GM12878 (cell line): ENCODE data around the gene TEKT2. TPM values are rescaled to one million over a fixed set of nuclear protein-coding genes. Genes with fewer than 3 reads are reported as not detected.

ENCODE experiments used
- ATAC-seq: fragments of 200-7000 bp; cut with Tn5 transposase; 3 replicates; pipeline ENCODE4 v1.9.1; 2020; ENCODE audit warnings: mild to moderate bottlenecking, moderate library complexity
- BruUV-seq: library from RNA; stranded (reverse); fragments of 400-500 nt; replicated peaks from 2 replicates; lab custom pipeline; 2021; lab: Mats Ljungman, UMichigan
- CTCF ChIA-PET: fragments of 300-600 bp; sonication (Branson Sonifier 250); formaldehyde crosslinking; extraction: SDS; loops from one replicate; lab custom pipeline; 2021; ENCODE audit warnings: inconsistent platforms; lab: Yijun Ruan, JAX
- POLR2A ChIA-PET: fragments of 350-600 bp; formaldehyde crosslinking; extraction: SDS; loops from one replicate; lab custom pipeline; 2021; ENCODE audit warnings: inconsistent platforms; lab: Charles Lee
- RAD21 ChIA-PET: fragments of 300-600 bp; sonication (Branson Sonifier 250); formaldehyde crosslinking; loops from one replicate; lab custom pipeline; 2023; ENCODE audit warnings: antibody characterized with exemption; ENCODE audit not compliant: unreplicated experiment; lab: Charles Lee
- SMC1A ChIA-PET: fragments of 300-600 bp; sonication (Branson Sonifier 250); formaldehyde crosslinking; loops from one replicate; lab custom pipeline; 2023; ENCODE audit not compliant: unreplicated experiment, uncharacterized antibody; lab: Charles Lee
- DNase-seq: peaks from one replicate; pipeline ENCODE4 v3.0.0-alpha.2; 2011; ENCODE audit warnings: low read depth, low spot score
- FAIRE-seq: peaks from 3 replicates; lab custom pipeline; 2011; peaks lifted over from hg19 to GRCh38; lab: Jason Lieb, UNC
- H2AFZ ChIP-seq: 2 replicates; pipeline ENCODE4 v1.6.0; 2011; ENCODE audit warnings: low read depth, low read length, control low read depth; ENCODE audit not compliant: control insufficient read depth
- H3K27ac ChIP-seq: 2 replicates; pipeline ENCODE4 v1.5.1; 2011; ENCODE audit warnings: control low read depth; ENCODE audit not compliant: control insufficient read depth, insufficient read depth
- H3K27me3 ChIP-seq, 2 experiments: replicated peaks in 1 of 2; 2 replicates each; pipeline versions ENCODE4 v1.6.0 to v1.6.1; 2011; ENCODE audit warnings: low read length in 1 of 2; ENCODE audit not compliant: control insufficient read depth in 2 of 2, insufficient read depth in 2 of 2
- H3K36me3 ChIP-seq, 2 experiments: 2 replicates each; pipeline ENCODE4 v1.5.1; 2011; ENCODE audit warnings: low read length in 1 of 2; ENCODE audit not compliant: control insufficient read depth in 2 of 2, insufficient read depth in 2 of 2
- H3K4me1 ChIP-seq: 2 replicates; pipeline ENCODE4 v1.6.1; 2011; ENCODE audit warnings: mild to moderate bottlenecking, low read length, moderate library complexity, mixed read lengths; ENCODE audit not compliant: control insufficient read depth, insufficient read depth
- H3K4me2 ChIP-seq: 2 replicates; pipeline ENCODE4 v1.6.0; 2011; ENCODE audit warnings: control low read depth; ENCODE audit not compliant: control insufficient read depth, insufficient read depth
- H3K4me3 ChIP-seq: fragments of 200-600 bp; sonication (generic); 2 replicates; pipeline ENCODE4 v1.5.1; 2016
- H3K79me2 ChIP-seq: 2 replicates; pipeline ENCODE4 v1.6.0; 2011; ENCODE audit warnings: low read length; ENCODE audit not compliant: control insufficient read depth, insufficient read depth
- H3K9ac ChIP-seq: 2 replicates; pipeline ENCODE4 v1.8.0; 2011; ENCODE audit warnings: low read length, control low read depth, mixed read lengths; ENCODE audit not compliant: control insufficient read depth, insufficient read depth
- H3K9me3 ChIP-seq: replicated peaks from 3 replicates; pipeline ENCODE4 v1.5.1; 2011; ENCODE audit warnings: mild to moderate bottlenecking, low read length; ENCODE audit not compliant: control insufficient read depth, insufficient read depth
- H4K20me1 ChIP-seq: 2 replicates; pipeline ENCODE4 v1.6.0; 2011; ENCODE audit not compliant: control insufficient read depth, insufficient read depth
- ELK1 ChIP-seq: IDR thresholded peaks from 2 replicates; pipeline ENCODE4 v1.6.1; 2012; ENCODE audit warnings: low read depth, low read length, improper control_type of control experiment
- PML ChIP-seq: IDR thresholded peaks from 2 replicates; pipeline ENCODE4 v1.6.1; 2012; ENCODE audit warnings: low read length, inconsistent platforms
- PRDM15 ChIP-seq: fragments of 450-650 bp; formaldehyde crosslinking; IDR thresholded peaks from 2 replicates; pipeline ENCODE4 v1.4.0; 2020; ENCODE audit warnings: mild to moderate bottlenecking, moderate library complexity
- RAD51 ChIP-seq: fragments of 450-650 bp; IDR thresholded peaks from 2 replicates; pipeline ENCODE4 v1.6.1; 2016; ENCODE audit warnings: moderate library complexity, mild to moderate bottlenecking, inconsistent platforms
- REST ChIP-seq: IDR thresholded peaks from 2 replicates; pipeline ENCODE4 v1.6.1; 2012; ENCODE audit warnings: mild to moderate bottlenecking, low read depth, low read length
- SIX5 ChIP-seq: IDR thresholded peaks from 2 replicates; pipeline ENCODE4 v1.6.1; 2011; ENCODE audit warnings: mild to moderate bottlenecking, low read depth, low read length, moderate library complexity; ENCODE audit not compliant: severe bottlenecking
- SKIL ChIP-seq: fragments of 450-650 bp; IDR thresholded peaks from 2 replicates; pipeline ENCODE4 v1.6.1; 2017; ENCODE audit warnings: mild to moderate bottlenecking, low read depth, inconsistent platforms; ENCODE audit not compliant: poor library complexity, severe bottlenecking
- STAT1 ChIP-seq: fragments of 450-650 bp; conservative IDR thresholded peaks from 2 replicates; pipeline ENCODE4 v1.6.1; 2014; ENCODE audit warnings: antibody characterized with exemption, mild to moderate bottlenecking
- USF1 ChIP-seq: IDR thresholded peaks from 2 replicates; pipeline ENCODE4 v1.6.1; 2011; ENCODE audit warnings: borderline replicate concordance, low read depth, mild to moderate bottlenecking, moderate library complexity, mixed read lengths, low read length; ENCODE audit not compliant: insufficient read depth; ENCODE audit errors: extremely low read length
- WGBS: methylation state at CpG from one replicate; pipeline ENCODE4 v1.1.6; 2016; ENCODE audit warnings: low lambda C conversion rate; ENCODE audit not compliant: insufficient replicate concordance, insufficient coverage; ENCODE audit errors: missing lambda C conversion rate; 5-methylcytosine and 5-hydroxymethylcytosine counted together
- in situ Hi-C: fragments of 300-500 bp; cut with MboI; formaldehyde crosslinking; loops from 9 replicates; pipeline ENCODE4 v1.14.3; 2018; ENCODE audit warnings: mixed read lengths
- intact Hi-C: fragments of 100-400 bp; cut with micrococcal nuclease; formaldehyde crosslinking; loops from one replicate; pipeline ENCODE4 v1.14.2; 2022; ENCODE audit not compliant: unreplicated experiment
- polyA plus RNA-seq, 11 experiments: library from polyadenylated mRNA; depleted of rRNA in 4 of 11; unstranded in 6 of 11; stranded (reverse) in 5 of 11; fragments of >200 nt; fragmentation: Nextera tagmentation in 4 of 11; fragmentation: Illumina TruSeq in 1 of 11; extraction: Ambion mirVana in 4 of 11; extraction: Trizol in 1 of 11; gene quantifications; 1 replicate in 1 of 11; 2 replicates in 10 of 11; pipeline versions ENCODE4 v1.2.1 to v1.2.3, GENCODE V29; 2011 to 2016; ENCODE audit warnings: inconsistent platforms in 2 of 11, missing spikeins in 2 of 11, low read depth in 1 of 11
- total RNA-seq, 4 experiments: library from RNA; depleted of rRNA in 3 of 4; stranded (reverse); fragments of >200 nt in 3 of 4; fragmentation: Illumina TruSeq in 1 of 4; extraction: Trizol in 1 of 4; gene quantifications; 2 replicates each; pipeline versions ENCODE4 v1.2.1 to v1.2.3, GENCODE V29; 2013 to 2021

TEKT2 gene
- total and polyA plus RNA-seq, 10 of the 15 experiments (the other 5 are each of a cell fraction or from before 2014, with no cell fraction given), result 0.07 to 0.13 TPM; not detected in 8

DNA sequence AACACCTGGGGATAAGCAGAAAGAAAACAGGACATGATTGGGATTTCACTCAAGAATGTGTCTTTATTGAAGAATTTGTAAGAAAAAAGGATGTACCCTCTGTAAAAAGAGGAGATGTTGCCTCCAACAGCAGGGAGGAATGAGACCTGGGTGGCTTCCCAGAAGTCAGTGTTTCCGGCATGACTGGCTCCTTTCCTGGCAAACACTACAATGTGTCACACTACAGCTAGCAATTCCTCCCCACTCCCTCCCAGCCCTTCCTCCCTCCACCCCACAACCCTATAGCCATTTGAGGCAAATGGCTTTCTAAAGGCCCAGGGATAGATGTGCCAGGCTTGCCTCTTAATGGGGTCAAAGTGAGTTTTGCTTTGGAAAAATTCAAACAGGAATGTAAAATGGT lies 52.6 kb downstream of the TEKT2 start:
- Histone ChIP-seq H3K79me2 (peaks cover 1% of the 10 kb centered on the region; the same call in 1 of the 2 replicates), H3K9me3 (no peaks in the 10 kb centered on the region), H3K36me3 (peaks cover 2 to 8% of the 10 kb centered on the region in 2 experiments; a peak in 2 of 4 replicates), H3K4me3 (no peak overlapping the region), H3K9ac (no peak overlapping the region), H3K4me1 (no peaks in the 10 kb centered on the region), H3K27ac (no peak overlapping the region), H3K27me3 (no peaks in the 10 kb centered on the region), H3K4me2 (no peak overlapping the region), H4K20me1 (no peaks in the 10 kb centered on the region), H2AFZ (no peak overlapping the region)
- DNase-seq, result no peak
- POLR2A ChIA-PET, result no interaction called here
- in situ Hi-C loops, result no loop called here
- CTCF ChIA-PET, result interaction anchor here (4.7 kb wide), 1 partner anchor 35 kb away, joined by 56 read pairs; no protein-coding TSS in a partner anchor
- WGBS, result 100% methylated on average over 1 of the region's 1 CpG
- BruUV-seq, result no TSS peak
- RAD21 ChIA-PET, result no interaction called here
- ATAC-seq, result no peak
- no peak for FAIRE-seq
- TF ChIP-seq ELK1, result no peak
- TF ChIP-seq RAD51, result no peak
- no peak for TF ChIP-seq USF1
- no peak for TF ChIP-seq PML
- no peak for TF ChIP-seq SIX5
- TF ChIP-seq STAT1, result no peak
- no peak for TF ChIP-seq SKIL
- TF ChIP-seq PRDM15, result no peak
- TF ChIP-seq REST, result no peak
- intact Hi-C loops, result no loop called here
- SMC1A ChIA-PET, result interaction anchor here (1.1 to 1.3 kb wide), 2 partner anchors 37 to 51 kb away, joined by 4 read pairs; no protein-coding TSS in a partner anchor
